ENCODE data around the gene SYDE2. TPM values are rescaled to one million over a fixed set of nuclear protein-coding genes. Genes with fewer than 3 reads are reported as not detected.
"Not testable (repeated sequence)": the region's sequence is repeated elsewhere in the genome, so short reads cannot be mapped to it uniquely, and the experiment has no call there.

SYDE2 gene
- total RNA-seq: 23.8 TPM
- long read RNA-seq, full-length matches to known transcripts: 14 of 19 reads
- long read RNA-seq, partial matches to known transcripts: 0 of 19 reads
- long read RNA-seq, other reads (novel, unspliced or antisense): 5 of 19 reads

GRCh38 chr1:85200463-85201339 lies at the start of gene SYDE2:
Gene SYDE2 (minus strand): TSS chr1:85201016. CDS start chr1:85200996, 20 bp downstream.
- H3K27me3 ChIP-seq: no peaks in the 10 kb centered on the region
- H3K36me3 ChIP-seq: no peaks in the 10 kb centered on the region
- H3K9me3 ChIP-seq: no peaks in the 10 kb centered on the region
- peak within 1 kb of the TSS; percentile 84 for H3K4me3 ChIP-seq
- intact Hi-C loops (cut with DNase I): no loop called here
- H3K4me1 ChIP-seq: peaks cover 4% of the 10 kb centered on the region
- peak within 1 kb of the TSS; percentile 95 for H3K27ac ChIP-seq
- no peak for TF ChIP-seq CTCF (IDR thresholded peaks at IDR 0.05)
- ATAC-seq (peak; percentile 94), DNase-seq (peak; percentile 92)

GRCh38 chr1:85249042-85249441 lies 48.2 kb upstream of the SYDE2 start:
- DNase-seq; H3K27me3 ChIP-seq; H3K27ac ChIP-seq; intact Hi-C loops (cut with DNase I); ATAC-seq; H3K9me3 ChIP-seq; H3K4me3 ChIP-seq; H3K4me1 ChIP-seq: not testable (repeated sequence)
- peaks cover 33% of the 10 kb centered on the region for H3K36me3 ChIP-seq

GRCh38 chr1:85245891-85246290 lies 45.1 kb upstream of the SYDE2 start:
- no peak for DNase-seq
- intact Hi-C loops (cut with DNase I): no loop called here
- Histone ChIP-seq H3K27ac (no peak overlapping the region), H3K36me3 (peaks cover 1% of the 10 kb centered on the region), H3K4me3 (no peak overlapping the region), H3K4me1 (peaks cover 10% of the 10 kb centered on the region), H3K9me3 (no peaks in the 10 kb centered on the region), H3K27me3 (no peaks in the 10 kb centered on the region)
- no peak for ATAC-seq
- TF ChIP-seq CTCF (IDR thresholded peaks at IDR 0.05): no peak

GRCh38 chr1:85245456-85245855 lies 44.6 kb upstream of the SYDE2 start:
- intact Hi-C loops (cut with DNase I): no loop called here
- Histone ChIP-seq H3K27ac (no peak overlapping the region), H3K4me1 (peaks cover 14% of the 10 kb centered on the region)

GRCh38 chr1:85244271-85245061 lies 43.6 kb upstream of the SYDE2 start:
- H3K9me3 ChIP-seq: no peaks in the 10 kb centered on the region
- H3K27me3 ChIP-seq: no peaks in the 10 kb centered on the region
- ATAC-seq (no peak), DNase-seq (no peak)
- intact Hi-C loops (cut with DNase I): no loop called here
- TF ChIP-seq CTCF (IDR thresholded peaks at IDR 0.05): no peak
- H3K27ac ChIP-seq: no peak overlapping the region
- peaks cover 19% of the 10 kb centered on the region for H3K4me1 ChIP-seq
- H3K36me3 ChIP-seq: no peaks in the 10 kb centered on the region
- H3K4me3 ChIP-seq: no peak overlapping the region

More at GRCh38 chr1:85245456-85245855, 44.6 kb upstream of the SYDE2 start:
- DNase-seq (no peak), ATAC-seq (no peak)
- no peak for TF ChIP-seq CTCF (IDR thresholded peaks at IDR 0.05)
- H3K27me3 ChIP-seq: no peaks in the 10 kb centered on the region
- H3K4me3 ChIP-seq: no peak overlapping the region
- no peaks in the 10 kb centered on the region for H3K9me3 ChIP-seq
- H3K36me3 ChIP-seq: no peaks in the 10 kb centered on the region

- no peaks in the 10 kb centered on the region for H3K36me3 ChIP-seq
- peaks cover 19% of the 10 kb centered on the region for H3K4me1 ChIP-seq
- H3K9me3 ChIP-seq: no peaks in the 10 kb centered on the region
- no peaks in the 10 kb centered on the region for H3K27me3 ChIP-seq
- intact Hi-C loops (cut with DNase I): no loop called here
- no peak overlapping the region for H3K4me3 ChIP-seq
- H3K27ac ChIP-seq: no peak overlapping the region
- no peak for TF ChIP-seq CTCF (IDR thresholded peaks at IDR 0.05)
- no peak for ATAC-seq
- no peak for DNase-seq
These were observed 42.6 kb upstream of the SYDE2 start for GRCh38 chr1:85243372-85243771.

Data from upper lobe of right lung (tissue), 1 donor.